CD4-positive, alpha-beta T cell (primary cell): ENCODE data around the gene SCG3. TPM values are rescaled to one million over a fixed set of nuclear protein-coding genes. Genes with fewer than 3 reads are reported as not detected.
A peak's percentile ranks its signal among the peaks of the same experiment; 100 is the strongest.

Experiments
- ATAC-seq: fragments of 200-7000 bp; cut with Tn5 transposase; one replicate; pipeline ENCODE4 v1.10.0; 2022; ENCODE audit warnings: mild to moderate bottlenecking; ENCODE audit not compliant: poor library complexity
- CTCF ChIA-PET: fragments of 350-600 bp; sonication (Branson Sonifier 250); formaldehyde crosslinking; loops from one replicate; lab custom pipeline; 2021; ENCODE audit warnings: antibody characterized with exemption, inconsistent platforms; lab: Charles Lee
- POLR2A ChIA-PET: fragments of 350-600 bp; sonication (Branson Sonifier 250); formaldehyde crosslinking; loops from one replicate; lab custom pipeline; 2021; ENCODE audit warnings: antibody characterized with exemption, inconsistent platforms; lab: Charles Lee
- DNase-seq, 14 experiments: peaks; one replicate each; pipeline ENCODE4 v3.0.0-alpha.2; 2013 to 2020; ENCODE audit warnings: mixed read lengths in 2 of 14
- H3K27ac ChIP-seq, 2 donors: one replicate each; pipeline versions ENCODE4 v1.5.1 to v1.7.0; 2013; ENCODE audit warnings: low read length in 2 of 2, low read depth in 1 of 2, mild to moderate bottlenecking in 1 of 2
- H3K27me3 ChIP-seq, 2 experiments: 1 replicate in 1 of 2; 2 replicates in 1 of 2; pipeline versions ENCODE4 v1.6.1 to v1.7.0; 2013; ENCODE audit warnings: low read length in 2 of 2, control low read depth in 1 of 2, mild to moderate bottlenecking in 1 of 2, moderate library complexity in 1 of 2; ENCODE audit not compliant: insufficient read depth in 2 of 2, control insufficient read depth in 1 of 2
- H3K36me3 ChIP-seq: one replicate; pipeline ENCODE4 v1.6.1; 2013; ENCODE audit warnings: low read length, control low read depth; ENCODE audit not compliant: insufficient read depth
- H3K4me1 ChIP-seq: one replicate; pipeline ENCODE4 v1.6.1; 2013; ENCODE audit warnings: low read length, control low read depth; ENCODE audit not compliant: insufficient read depth
- H3K4me3 ChIP-seq: one replicate; pipeline ENCODE4 v1.5.1; 2013; ENCODE audit warnings: mild to moderate bottlenecking, low read length, moderate library complexity
- H3K9me3 ChIP-seq, 2 experiments: 1 replicate in 1 of 2; 2 replicates in 1 of 2; pipeline versions ENCODE4 v1.6.1 to v1.7.0; 2013; ENCODE audit warnings: low read length in 2 of 2, mild to moderate bottlenecking in 2 of 2, control low read depth in 1 of 2, moderate library complexity in 1 of 2; ENCODE audit not compliant: control insufficient read depth in 1 of 2, insufficient read depth in 1 of 2
- H3K27ac Mint-ChIP-seq: one replicate; pipeline ENCODE4 v1.8.0; 2020; ENCODE audit warnings: mixed read lengths
- H3K27me3 Mint-ChIP-seq: one replicate; pipeline ENCODE4 v1.8.0; 2021; ENCODE audit warnings: mixed read lengths
- H3K36me3 Mint-ChIP-seq: one replicate; pipeline ENCODE4 v1.8.0; 2021; ENCODE audit warnings: low read depth, mixed read lengths
- H3K4me1 Mint-ChIP-seq: one replicate; pipeline ENCODE4 v1.8.0; 2021; ENCODE audit warnings: low read depth, mixed read lengths
- H3K4me3 Mint-ChIP-seq: one replicate; pipeline ENCODE4 v1.8.0; 2020; ENCODE audit warnings: mild to moderate bottlenecking, mixed read lengths
- H3K9me3 Mint-ChIP-seq: one replicate; pipeline ENCODE4 v1.8.0; 2020; ENCODE audit warnings: mixed read lengths
- intact Hi-C, 2 experiments: fragments of 100-400 bp; cut with DNase I in 1 of 2; cut with micrococcal nuclease in 1 of 2; formaldehyde crosslinking; loops; one replicate each; pipeline versions ENCODE4 v1.15.1 to v1.9.0; 2023 to 2025; cut with DNase I, micrococcal nuclease
- total RNA-seq, 174 experiments: library from RNA in 2 of 174; stranded (reverse) in 2 of 174; gene quantifications; one replicate each; pipeline ENCODE4 v1.2.3 and lab custom pipeline; 2021 to 2026
- TF ChIP-seq, protein P1 (sequence below): fragments of 200-600 bp; IDR thresholded peaks from one replicate; pipeline ENCODE4 v1.8.0; 2022; ENCODE audit warnings: antibody characterized with exemption, mild to moderate bottlenecking

SCG3 gene
- total RNA-seq, 2 experiments from 2014 or later, result not detected

GRCh38 chr15:51736069-51736468 lies 54.8 kb downstream of the SCG3 start:
- CTCF ChIA-PET, result interaction anchor here (0.7 to 4.9 kb wide), 6 partner anchors 8 to 146 kb away, joined by 3 to 34 read pairs (median 10); no protein-coding TSS in a partner anchor
- no peak for ATAC-seq
- Mint-ChIP-seq H3K9me3 (no peaks in the 10 kb centered on the region), H3K27ac (peak overlapping the region; percentile 93), H3K4me3 (peak overlapping the region; percentile 92), H3K36me3 (peaks cover 22% of the 10 kb centered on the region), H3K4me1 (peaks cover 75% of the 10 kb centered on the region), H3K27me3 (no peaks in the 10 kb centered on the region)
- Histone ChIP-seq H3K4me1 (peaks cover 67% of the 10 kb centered on the region), H3K9me3 (no peaks in the 10 kb centered on the region), H3K27me3 (no peaks in the 10 kb centered on the region), H3K27ac (peak overlapping the region; percentile 39 to 83), H3K4me3 (peak overlapping the region; percentile 78), H3K36me3 (no peaks in the 10 kb centered on the region)
- POLR2A ChIA-PET, result interaction anchor here (0.9 to 4.4 kb wide), 9 partner anchors 13 to 1381 kb away, joined by 3 to 45 read pairs (median 4); partner anchors contain the start of genes GABPB1 and TMOD2
- peak in 3 of 14 experiments; percentile 15 to 56 (median 55) for DNase-seq
- TF ChIP-seq, protein P1, sequence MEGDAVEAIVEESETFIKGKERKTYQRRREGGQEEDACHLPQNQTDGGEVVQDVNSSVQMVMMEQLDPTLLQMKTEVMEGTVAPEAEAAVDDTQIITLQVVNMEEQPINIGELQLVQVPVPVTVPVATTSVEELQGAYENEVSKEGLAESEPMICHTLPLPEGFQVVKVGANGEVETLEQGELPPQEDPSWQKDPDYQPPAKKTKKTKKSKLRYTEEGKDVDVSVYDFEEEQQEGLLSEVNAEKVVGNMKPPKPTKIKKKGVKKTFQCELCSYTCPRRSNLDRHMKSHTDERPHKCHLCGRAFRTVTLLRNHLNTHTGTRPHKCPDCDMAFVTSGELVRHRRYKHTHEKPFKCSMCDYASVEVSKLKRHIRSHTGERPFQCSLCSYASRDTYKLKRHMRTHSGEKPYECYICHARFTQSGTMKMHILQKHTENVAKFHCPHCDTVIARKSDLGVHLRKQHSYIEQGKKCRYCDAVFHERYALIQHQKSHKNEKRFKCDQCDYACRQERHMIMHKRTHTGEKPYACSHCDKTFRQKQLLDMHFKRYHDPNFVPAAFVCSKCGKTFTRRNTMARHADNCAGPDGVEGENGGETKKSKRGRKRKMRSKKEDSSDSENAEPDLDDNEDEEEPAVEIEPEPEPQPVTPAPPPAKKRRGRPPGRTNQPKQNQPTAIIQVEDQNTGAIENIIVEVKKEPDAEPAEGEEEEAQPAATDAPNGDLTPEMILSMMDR, result no peak
- intact Hi-C loops, result loop anchor here (5.0 kb wide), 2 partner anchors 49 to 91 kb away; partner anchors contain the start of gene TMOD3 (in 1 of the 2)

- Mint-ChIP-seq H3K27ac (peak overlapping the region; percentile 93), H3K4me1 (peaks cover 66% of the 10 kb centered on the region), H3K4me3 (peak overlapping the region; percentile 92), H3K27me3 (no peaks in the 10 kb centered on the region), H3K36me3 (peaks cover 15% of the 10 kb centered on the region), H3K9me3 (no peaks in the 10 kb centered on the region)
- no peaks in the 10 kb centered on the region for H3K9me3 ChIP-seq
- TF ChIP-seq, protein P1, result no peak
- peak; percentile 56 for ATAC-seq
- ChIA-PET POLR2A (interaction anchor here (0.6 to 4.4 kb wide), 24 partner anchors 8 to 1383 kb away, joined by 3 to 45 read pairs (median 4); partner anchors contain the start of genes DMXL2, GABPB1, LEO1 and TMOD2), CTCF (interaction anchor here (0.8 to 4.9 kb wide), 6 partner anchors 9 to 87 kb away, joined by 3 to 34 read pairs (median 10); no protein-coding TSS in a partner anchor)
- H3K27me3 ChIP-seq, result no peaks in the 10 kb centered on the region
- peak overlapping the region; percentile 39 to 83 for H3K27ac ChIP-seq
- H3K4me3 ChIP-seq, result peak overlapping the region; percentile 78
- intact Hi-C loops, result loop anchor here (5.0 kb wide), 2 partner anchors 50 to 90 kb away; partner anchors contain the start of gene TMOD3 (in 1 of the 2)
- H3K4me1 ChIP-seq, result peaks cover 62% of the 10 kb centered on the region
- DNase-seq, result peak; percentile 32 to 84 (median 56)
- H3K36me3 ChIP-seq, result no peaks in the 10 kb centered on the region
These were observed 55.6 kb downstream of the SCG3 start for GRCh38 chr15:51736751-51737521.

- Histone ChIP-seq H3K36me3 (no peaks in the 10 kb centered on the region), H3K27me3 (no peaks in the 10 kb centered on the region), H3K27ac (peak within 1 kb of the TSS; percentile 81 to 83), H3K9me3 (no peaks in the 10 kb centered on the region), H3K4me1 (peaks cover 54% of the 10 kb centered on the region), H3K4me3 (peak within 1 kb of the TSS; percentile 78)
- H3K4me3 Mint-ChIP-seq, result peak within 1 kb of the TSS; percentile 92
- TF ChIP-seq, protein P1, result no peak
- peak; percentile 28 to 82 (median 68) for DNase-seq
- ATAC-seq, result peak; percentile 42
- intact Hi-C loops, result loop anchor here (2.0 to 5.0 kb wide), 3 partner anchors 15 to 90 kb away; partner anchors contain the start of gene TMOD3 (in 1 of the 2)
- ChIA-PET CTCF (interaction anchor here (1.0 to 4.9 kb wide), 7 partner anchors 10 to 428 kb away, joined by 3 to 34 read pairs (median 8); partner anchors contain the start of gene LEO1), POLR2A (interaction anchor here (0.6 to 4.4 kb wide), 21 partner anchors 9 to 1384 kb away, joined by 3 to 45 read pairs (median 5); partner anchors contain the start of genes DMXL2, GABPB1, LEO1 and TMOD2)
- H3K36me3 Mint-ChIP-seq, result peaks cover 13% of the 10 kb centered on the region
- peaks cover 59% of the 10 kb centered on the region for H3K4me1 Mint-ChIP-seq
- no peaks in the 10 kb centered on the region for H3K9me3 Mint-ChIP-seq
- H3K27ac Mint-ChIP-seq, result peak within 1 kb of the TSS; percentile 97
- H3K27me3 Mint-ChIP-seq, result no peaks in the 10 kb centered on the region
These were observed 56.4 kb downstream of the SCG3 start, which contains the start of gene LYSMD2 for GRCh38 chr15:51737522-51738305. TSS of gene LYSMD2 (minus strand) at chr15:51737655. CDS start at chr15:51737622, 33 bp downstream.
